ENCODE data around the gene NSUN2. TPM values are rescaled to one million over a fixed set of nuclear protein-coding genes. Genes with fewer than 3 reads are reported as not detected.

NSUN2 gene
- total RNA-seq, 1 experiment from 2014 or later: 155 TPM

DNA sequence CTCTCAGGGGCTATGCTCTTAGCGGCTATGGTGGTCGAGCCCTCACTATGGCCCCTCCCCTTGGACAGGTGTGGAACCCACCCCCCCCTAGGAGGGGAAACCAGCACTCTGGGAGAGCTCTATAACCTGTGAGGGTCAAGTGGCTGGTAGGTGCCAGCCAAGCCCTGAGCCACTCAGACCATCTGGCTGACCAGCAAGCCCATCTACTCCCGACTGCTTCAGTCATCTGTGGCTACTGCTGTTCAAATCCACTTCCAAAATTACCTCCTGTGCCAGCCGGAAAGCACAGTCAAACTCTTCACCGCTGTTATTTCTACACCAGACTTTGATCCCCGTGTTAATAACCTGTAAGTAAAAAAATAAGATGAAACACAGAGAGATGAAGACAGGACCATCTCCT lies 28.5 kb downstream of the NSUN2 start:
- Histone ChIP-seq H2AFZ (no peak overlapping the region), H3K4me3 (no peak overlapping the region), H3K79me2 (ENCODE audit: low read depth) (no peaks in the 10 kb centered on the region), H3K27me3 (ENCODE audit: insufficient read depth, low read depth) (no peaks in the 10 kb centered on the region), H4K20me1 (ENCODE audit: insufficient read depth) (peaks cover 40% of the 10 kb centered on the region), H3K4me2 (no peak overlapping the region), H3K9me2 (ENCODE audit: insufficient read depth) (no peaks in the 10 kb centered on the region), H3K9me3 (ENCODE audit: insufficient read depth, low read depth) (no peaks in the 10 kb centered on the region), H3K36me3 (ENCODE audit: low read depth) (peaks cover 83% of the 10 kb centered on the region), H3K4me1 (replicated peaks; ENCODE audit: insufficient read depth) (no peaks in the 10 kb centered on the region), H3F3A (ENCODE audit: insufficient read depth, low read depth) (peaks cover 11% of the 10 kb centered on the region), H3K27ac (no peak overlapping the region)
- intact Hi-C loops (cut with micrococcal nuclease; ENCODE audit: unreplicated experiment): no loop called here
- ChIA-PET POLR2A (ENCODE audit: unreplicated experiment) (no interaction called here), CTCF (no interaction called here)
- BruUV-seq (replicated peaks): no TSS peak
- DNase-seq: no peak
- TF ChIP-seq CTCF (conservative IDR thresholded peaks at IDR 0.05) (no peak), EZH2 (IDR thresholded peaks at IDR 0.05; ENCODE audit: low read depth) (no peak)

DNA sequence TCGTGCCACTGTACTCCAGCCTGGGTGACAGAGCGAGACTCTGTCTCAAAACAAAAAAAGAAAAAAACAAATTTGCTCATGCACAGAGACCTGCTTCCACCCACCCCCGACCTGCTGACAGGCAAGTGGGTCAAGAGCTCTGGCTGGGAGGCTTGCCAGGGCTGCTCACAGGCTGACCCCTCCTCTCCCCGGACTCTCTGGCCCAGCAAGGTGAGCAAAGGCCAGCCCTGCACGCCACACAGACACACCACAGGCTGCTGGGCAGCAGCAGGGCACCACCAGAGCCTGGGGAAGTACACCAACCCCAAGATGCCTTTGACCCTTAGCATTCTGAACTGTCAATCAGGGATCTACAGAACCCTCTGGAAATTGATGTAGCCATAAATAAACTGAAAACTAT lies 29.2 kb downstream of the NSUN2 start:
- BruUV-seq (replicated peaks): no TSS peak
- peaks cover 14% of the 10 kb centered on the region for H3F3A ChIP-seq (ENCODE audit: insufficient read depth, low read depth)

DNA sequence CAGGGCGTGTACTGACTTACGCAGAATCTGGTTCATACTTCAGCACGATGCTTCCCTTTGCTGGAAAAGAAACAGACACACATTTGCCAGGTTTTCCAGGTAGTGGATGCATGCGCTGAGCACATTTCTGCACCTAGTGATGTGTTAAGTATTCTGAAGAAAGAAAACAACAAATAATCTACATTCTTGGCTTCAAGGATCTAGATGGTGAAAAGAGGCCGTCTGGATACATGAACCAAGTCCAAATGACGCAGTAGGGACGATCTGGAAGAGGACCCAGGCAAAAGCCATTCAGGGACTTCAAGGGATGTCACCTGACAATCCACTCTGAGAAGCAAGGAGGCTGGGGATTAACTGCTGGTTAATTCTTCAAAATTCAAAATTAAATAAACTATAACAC lies 30.4 kb downstream of the NSUN2 start:
- Histone ChIP-seq H3K4me3 (no peak overlapping the region), H3F3A (ENCODE audit: insufficient read depth, low read depth) (peaks cover 10% of the 10 kb centered on the region), H2AFZ (no peak overlapping the region), H3K36me3 (ENCODE audit: low read depth) (peaks cover 69% of the 10 kb centered on the region), H3K27ac (no peak overlapping the region), H3K9me3 (ENCODE audit: insufficient read depth, low read depth) (no peaks in the 10 kb centered on the region), H3K4me1 (replicated peaks; ENCODE audit: insufficient read depth) (no peaks in the 10 kb centered on the region), H3K27me3 (ENCODE audit: insufficient read depth, low read depth) (no peaks in the 10 kb centered on the region), H3K4me2 (no peak overlapping the region), H4K20me1 (ENCODE audit: insufficient read depth) (peaks cover 21% of the 10 kb centered on the region), H3K79me2 (ENCODE audit: low read depth) (no peaks in the 10 kb centered on the region), H3K9me2 (ENCODE audit: insufficient read depth) (no peaks in the 10 kb centered on the region)
- TF ChIP-seq EZH2 (IDR thresholded peaks at IDR 0.05; ENCODE audit: low read depth) (no peak), CTCF (conservative IDR thresholded peaks at IDR 0.05) (no peak)
- intact Hi-C loops (cut with micrococcal nuclease; ENCODE audit: unreplicated experiment): no loop called here
- ChIA-PET POLR2A (ENCODE audit: unreplicated experiment) (no interaction called here), CTCF (no interaction called here)
- no peak for DNase-seq
- BruUV-seq (replicated peaks): no TSS peak

More for the DNA sequence above, 29.2 kb downstream of the NSUN2 start:
- Histone ChIP-seq H3K4me3 (no peak overlapping the region), H4K20me1 (ENCODE audit: insufficient read depth) (peaks cover 33% of the 10 kb centered on the region), H3K4me1 (replicated peaks; ENCODE audit: insufficient read depth) (no peaks in the 10 kb centered on the region), H3K36me3 (ENCODE audit: low read depth) (peaks cover 80% of the 10 kb centered on the region), H3K9me2 (ENCODE audit: insufficient read depth) (no peaks in the 10 kb centered on the region), H2AFZ (no peak overlapping the region), H3K4me2 (no peak overlapping the region), H3K9me3 (ENCODE audit: insufficient read depth, low read depth) (no peaks in the 10 kb centered on the region), H3K79me2 (ENCODE audit: low read depth) (no peaks in the 10 kb centered on the region), H3K27me3 (ENCODE audit: insufficient read depth, low read depth) (no peaks in the 10 kb centered on the region), H3K27ac (no peak overlapping the region)
- DNase-seq: no peak
- TF ChIP-seq EZH2 (IDR thresholded peaks at IDR 0.05; ENCODE audit: low read depth) (no peak), CTCF (conservative IDR thresholded peaks at IDR 0.05) (no peak)
- CTCF ChIA-PET: no interaction called here
- intact Hi-C loops (cut with micrococcal nuclease; ENCODE audit: unreplicated experiment): no loop called here
- POLR2A ChIA-PET (ENCODE audit: unreplicated experiment): no interaction called here
